HepG2 (cell line): Measurements from ENCODE around the gene RBP5. TPM values are rescaled to one million over a fixed set of nuclear protein-coding genes. Genes with fewer than 3 reads are reported as not detected.

Experiments
- HNF4A ChIP-seq: sonication (generic); formaldehyde crosslinking; IDR thresholded peaks from 2 replicates; pipeline ENCODE4 v1.4.0; 2020; ENCODE audit warnings: missing genetic modification reagents
- HNRNPUL1 ChIP-seq: fragments of 200-400 bp; formaldehyde crosslinking; IDR thresholded peaks from 2 replicates; pipeline ENCODE4 v1.6.1; 2017; ENCODE audit warnings: low read depth, mild to moderate bottlenecking, low read length, moderate library complexity
- JUNB ChIP-seq: sonication (generic); formaldehyde crosslinking; IDR thresholded peaks from 2 replicates; pipeline ENCODE4 v1.8.0; 2022; ENCODE audit warnings: missing genetic modification reagents, mild to moderate bottlenecking, borderline replicate concordance
- MAZ ChIP-seq, 2 experiments: sonication (generic) in 1 of 2; formaldehyde crosslinking in 1 of 2; IDR thresholded peaks; 2 replicates each; pipeline versions ENCODE4 v1.5.0 to v1.6.1; 2012 to 2020; ENCODE audit warnings: low read depth in 2 of 2, mild to moderate bottlenecking in 2 of 2, borderline replicate concordance in 1 of 2, improper control_type of control experiment in 1 of 2, low read length in 1 of 2, missing genetic modification reagents in 1 of 2, moderate library complexity in 1 of 2
- RARG ChIP-seq: sonication (generic); formaldehyde crosslinking; IDR thresholded peaks from 2 replicates; pipeline ENCODE4 v1.4.0; 2020; ENCODE audit warnings: low read depth, mild to moderate bottlenecking, missing genetic modification reagents
- REPIN1 ChIP-seq: sonication (generic); formaldehyde crosslinking; IDR thresholded peaks from 2 replicates; pipeline ENCODE4 v1.8.0; 2022; ENCODE audit warnings: missing genetic modification reagents, low read depth, mild to moderate bottlenecking, borderline replicate concordance
- RXRB ChIP-seq: IDR thresholded peaks from 2 replicates; pipeline ENCODE4 v1.6.1; 2016; ENCODE audit warnings: borderline replicate concordance, missing genetic modification reagents, missing compliant biosample characterization
- SP5 ChIP-seq: IDR thresholded peaks from 2 replicates; pipeline ENCODE4 v1.6.1; 2016; ENCODE audit warnings: low read depth, borderline replicate concordance
- STAG1 ChIP-seq: sonication (generic); formaldehyde crosslinking; IDR thresholded peaks from 2 replicates; pipeline ENCODE4 v1.4.0; 2020; ENCODE audit warnings: missing genetic modification reagents
- ZBTB7B ChIP-seq: sonication (generic); formaldehyde crosslinking; IDR thresholded peaks from 2 replicates; pipeline ENCODE4 v1.4.0; 2020; ENCODE audit warnings: missing genetic modification reagents
- ZNF510 ChIP-seq: sonication (generic); formaldehyde crosslinking; IDR thresholded peaks from 2 replicates; pipeline ENCODE4 v1.4.0; 2020; ENCODE audit warnings: low read depth, mild to moderate bottlenecking, missing genetic modification reagents
- ZNF614 ChIP-seq: IDR thresholded peaks from 2 replicates; pipeline ENCODE4 v1.6.1; 2018; ENCODE audit warnings: missing biosample characterization, missing genetic modification reagents, inconsistent platforms, borderline replicate concordance
- ZNF660 ChIP-seq: sonication (generic); formaldehyde crosslinking; IDR thresholded peaks from 2 replicates; pipeline ENCODE4 v1.5.1; 2020; ENCODE audit warnings: mild to moderate bottlenecking, low read depth, missing genetic modification reagents, borderline replicate concordance
- polyA plus RNA-seq, 8 experiments: library from polyadenylated mRNA; depleted of rRNA in 3 of 8; stranded (reverse) in 7 of 8; unstranded in 1 of 8; fragments of >200 nt; fragmentation: Illumina TruSeq in 4 of 8; extraction: Trizol in 4 of 8; gene quantifications; 2 replicates each; pipeline versions ENCODE4 v1.2.1 to v1.2.3, GENCODE V29; 2011 to 2016; ENCODE audit warnings: low read depth in 4 of 8, missing spikeins in 1 of 8, mixed read lengths in 1 of 8; ENCODE audit not compliant: insufficient read depth in 1 of 8
- total RNA-seq, 5 experiments: library from RNA; depleted of rRNA; stranded (reverse); fragments of >200 nt; fragmentation: Illumina TruSeq; extraction: Trizol; gene quantifications; 2 replicates each; pipeline ENCODE4 v1.2.3, GENCODE V29; 2016; ENCODE audit warnings: low read depth in 1 of 5
- TF ChIP-seq, protein P1 (sequence below): sonication (generic); formaldehyde crosslinking; IDR thresholded peaks from 2 replicates; pipeline ENCODE4 v1.4.0; 2020; ENCODE audit warnings: missing genetic modification reagents
- TF ChIP-seq, protein P2 (sequence below): sonication (generic); formaldehyde crosslinking; IDR thresholded peaks from 2 replicates; pipeline ENCODE4 v1.9.0; 2021; ENCODE audit warnings: missing genetic modification reagents, borderline replicate concordance
- TF ChIP-seq, protein P3 (sequence below): sonication (generic); formaldehyde crosslinking; IDR thresholded peaks from 2 replicates; pipeline ENCODE4 v1.9.0; 2021; ENCODE audit warnings: mild to moderate bottlenecking, missing genetic modification reagents

The RBP5 gene
- total and polyA plus RNA-seq, 2 of the 13 experiments (the other 11 are each of a cell fraction or from before 2014, with no cell fraction given) = 13.8 to 19.8 TPM

DNA sequence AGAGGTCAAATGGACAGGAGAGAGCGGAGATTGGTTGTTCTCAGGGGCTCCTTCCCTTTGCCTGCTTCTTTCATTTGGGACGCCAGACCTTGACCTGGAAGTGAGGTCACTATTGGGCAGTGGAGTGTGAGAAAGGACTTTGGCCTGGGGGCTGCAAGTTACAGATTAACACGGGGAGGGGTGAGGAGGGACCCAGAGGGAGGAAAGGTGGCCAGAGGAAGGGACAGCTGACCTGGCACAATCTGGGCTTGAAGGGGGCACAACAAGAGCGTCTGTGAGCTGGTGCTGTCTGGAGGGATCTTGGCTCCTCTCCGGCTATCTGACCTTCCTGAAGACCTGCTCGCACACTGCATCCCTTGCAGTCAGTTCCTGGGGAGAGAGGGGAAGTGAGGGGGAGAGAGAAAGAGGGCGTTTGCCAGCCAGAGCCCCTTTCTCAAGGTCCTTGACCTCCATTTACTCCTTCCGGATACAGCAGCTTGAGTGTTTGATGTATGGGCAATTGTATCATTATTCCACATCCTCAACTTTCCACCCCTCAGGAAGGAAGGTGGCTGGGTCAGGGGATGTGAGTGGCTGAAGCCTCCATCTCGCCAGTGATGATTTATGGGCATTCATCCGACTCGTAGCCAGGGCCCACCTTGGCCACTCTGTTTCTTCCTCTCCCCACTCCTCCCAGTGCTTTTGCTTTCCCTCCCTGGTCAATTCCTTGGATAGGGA lies 4.7 kb downstream of the RBP5 start (continued):
- TF ChIP-seq, protein P1, sequence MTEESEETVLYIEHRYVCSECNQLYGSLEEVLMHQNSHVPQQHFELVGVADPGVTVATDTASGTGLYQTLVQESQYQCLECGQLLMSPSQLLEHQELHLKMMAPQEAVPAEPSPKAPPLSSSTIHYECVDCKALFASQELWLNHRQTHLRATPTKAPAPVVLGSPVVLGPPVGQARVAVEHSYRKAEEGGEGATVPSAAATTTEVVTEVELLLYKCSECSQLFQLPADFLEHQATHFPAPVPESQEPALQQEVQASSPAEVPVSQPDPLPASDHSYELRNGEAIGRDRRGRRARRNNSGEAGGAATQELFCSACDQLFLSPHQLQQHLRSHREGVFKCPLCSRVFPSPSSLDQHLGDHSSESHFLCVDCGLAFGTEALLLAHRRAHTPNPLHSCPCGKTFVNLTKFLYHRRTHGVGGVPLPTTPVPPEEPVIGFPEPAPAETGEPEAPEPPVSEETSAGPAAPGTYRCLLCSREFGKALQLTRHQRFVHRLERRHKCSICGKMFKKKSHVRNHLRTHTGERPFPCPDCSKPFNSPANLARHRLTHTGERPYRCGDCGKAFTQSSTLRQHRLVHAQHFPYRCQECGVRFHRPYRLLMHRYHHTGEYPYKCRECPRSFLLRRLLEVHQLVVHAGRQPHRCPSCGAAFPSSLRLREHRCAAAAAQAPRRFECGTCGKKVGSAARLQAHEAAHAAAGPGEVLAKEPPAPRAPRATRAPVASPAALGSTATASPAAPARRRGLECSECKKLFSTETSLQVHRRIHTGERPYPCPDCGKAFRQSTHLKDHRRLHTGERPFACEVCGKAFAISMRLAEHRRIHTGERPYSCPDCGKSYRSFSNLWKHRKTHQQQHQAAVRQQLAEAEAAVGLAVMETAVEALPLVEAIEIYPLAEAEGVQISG = peak; percentile 63; the same call in 1 of the 2 replicates
- no peak for TF ChIP-seq JUNB
- TF ChIP-seq ZNF614 (CRISPR knock-in tag) = 0 out of 2 replicates have a peak, but pooled peaks have one; percentile 37
- no peak for TF ChIP-seq STAG1 (CRISPR knock-in tag)
- TF ChIP-seq HNRNPUL1 = peak; percentile 86
- TF ChIP-seq, protein P2, sequence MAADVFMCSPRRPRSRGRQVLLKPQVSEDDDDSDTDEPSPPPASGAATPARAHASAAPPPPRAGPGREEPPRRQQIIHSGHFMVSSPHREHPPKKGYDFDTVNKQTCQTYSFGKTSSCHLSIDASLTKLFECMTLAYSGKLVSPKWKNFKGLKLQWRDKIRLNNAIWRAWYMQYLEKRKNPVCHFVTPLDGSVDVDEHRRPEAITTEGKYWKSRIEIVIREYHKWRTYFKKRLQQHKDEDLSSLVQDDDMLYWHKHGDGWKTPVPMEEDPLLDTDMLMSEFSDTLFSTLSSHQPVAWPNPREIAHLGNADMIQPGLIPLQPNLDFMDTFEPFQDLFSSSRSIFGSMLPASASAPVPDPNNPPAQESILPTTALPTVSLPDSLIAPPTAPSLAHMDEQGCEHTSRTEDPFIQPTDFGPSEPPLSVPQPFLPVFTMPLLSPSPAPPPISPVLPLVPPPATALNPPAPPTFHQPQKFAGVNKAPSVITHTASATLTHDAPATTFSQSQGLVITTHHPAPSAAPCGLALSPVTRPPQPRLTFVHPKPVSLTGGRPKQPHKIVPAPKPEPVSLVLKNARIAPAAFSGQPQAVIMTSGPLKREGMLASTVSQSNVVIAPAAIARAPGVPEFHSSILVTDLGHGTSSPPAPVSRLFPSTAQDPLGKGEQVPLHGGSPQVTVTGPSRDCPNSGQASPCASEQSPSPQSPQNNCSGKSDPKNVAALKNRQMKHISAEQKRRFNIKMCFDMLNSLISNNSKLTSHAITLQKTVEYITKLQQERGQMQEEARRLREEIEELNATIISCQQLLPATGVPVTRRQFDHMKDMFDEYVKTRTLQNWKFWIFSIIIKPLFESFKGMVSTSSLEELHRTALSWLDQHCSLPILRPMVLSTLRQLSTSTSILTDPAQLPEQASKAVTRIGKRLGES (CRISPR knock-in tag) = no peak
- TF ChIP-seq REPIN1 = no peak
- peak; percentile 85 for TF ChIP-seq MAZ (IDR thresholded peaks at IDR 0.05; ENCODE audit: borderline replicate concordance, low read depth, low read length)
- TF ChIP-seq MAZ (CRISPR knock-in tag; IDR thresholded peaks at IDR 0.05; ENCODE audit: low read depth) = 0 out of 2 replicates have a peak, but pooled peaks have one; percentile 11
- TF ChIP-seq RARG (CRISPR knock-in tag) = no peak
- TF ChIP-seq ZNF660 (CRISPR knock-in tag) = no peak
- peak; percentile 98 for TF ChIP-seq RXRB
- TF ChIP-seq ZBTB7B = peak; percentile 92
- TF ChIP-seq ZNF510 (CRISPR knock-in tag) = no peak
- TF ChIP-seq, protein P3, sequence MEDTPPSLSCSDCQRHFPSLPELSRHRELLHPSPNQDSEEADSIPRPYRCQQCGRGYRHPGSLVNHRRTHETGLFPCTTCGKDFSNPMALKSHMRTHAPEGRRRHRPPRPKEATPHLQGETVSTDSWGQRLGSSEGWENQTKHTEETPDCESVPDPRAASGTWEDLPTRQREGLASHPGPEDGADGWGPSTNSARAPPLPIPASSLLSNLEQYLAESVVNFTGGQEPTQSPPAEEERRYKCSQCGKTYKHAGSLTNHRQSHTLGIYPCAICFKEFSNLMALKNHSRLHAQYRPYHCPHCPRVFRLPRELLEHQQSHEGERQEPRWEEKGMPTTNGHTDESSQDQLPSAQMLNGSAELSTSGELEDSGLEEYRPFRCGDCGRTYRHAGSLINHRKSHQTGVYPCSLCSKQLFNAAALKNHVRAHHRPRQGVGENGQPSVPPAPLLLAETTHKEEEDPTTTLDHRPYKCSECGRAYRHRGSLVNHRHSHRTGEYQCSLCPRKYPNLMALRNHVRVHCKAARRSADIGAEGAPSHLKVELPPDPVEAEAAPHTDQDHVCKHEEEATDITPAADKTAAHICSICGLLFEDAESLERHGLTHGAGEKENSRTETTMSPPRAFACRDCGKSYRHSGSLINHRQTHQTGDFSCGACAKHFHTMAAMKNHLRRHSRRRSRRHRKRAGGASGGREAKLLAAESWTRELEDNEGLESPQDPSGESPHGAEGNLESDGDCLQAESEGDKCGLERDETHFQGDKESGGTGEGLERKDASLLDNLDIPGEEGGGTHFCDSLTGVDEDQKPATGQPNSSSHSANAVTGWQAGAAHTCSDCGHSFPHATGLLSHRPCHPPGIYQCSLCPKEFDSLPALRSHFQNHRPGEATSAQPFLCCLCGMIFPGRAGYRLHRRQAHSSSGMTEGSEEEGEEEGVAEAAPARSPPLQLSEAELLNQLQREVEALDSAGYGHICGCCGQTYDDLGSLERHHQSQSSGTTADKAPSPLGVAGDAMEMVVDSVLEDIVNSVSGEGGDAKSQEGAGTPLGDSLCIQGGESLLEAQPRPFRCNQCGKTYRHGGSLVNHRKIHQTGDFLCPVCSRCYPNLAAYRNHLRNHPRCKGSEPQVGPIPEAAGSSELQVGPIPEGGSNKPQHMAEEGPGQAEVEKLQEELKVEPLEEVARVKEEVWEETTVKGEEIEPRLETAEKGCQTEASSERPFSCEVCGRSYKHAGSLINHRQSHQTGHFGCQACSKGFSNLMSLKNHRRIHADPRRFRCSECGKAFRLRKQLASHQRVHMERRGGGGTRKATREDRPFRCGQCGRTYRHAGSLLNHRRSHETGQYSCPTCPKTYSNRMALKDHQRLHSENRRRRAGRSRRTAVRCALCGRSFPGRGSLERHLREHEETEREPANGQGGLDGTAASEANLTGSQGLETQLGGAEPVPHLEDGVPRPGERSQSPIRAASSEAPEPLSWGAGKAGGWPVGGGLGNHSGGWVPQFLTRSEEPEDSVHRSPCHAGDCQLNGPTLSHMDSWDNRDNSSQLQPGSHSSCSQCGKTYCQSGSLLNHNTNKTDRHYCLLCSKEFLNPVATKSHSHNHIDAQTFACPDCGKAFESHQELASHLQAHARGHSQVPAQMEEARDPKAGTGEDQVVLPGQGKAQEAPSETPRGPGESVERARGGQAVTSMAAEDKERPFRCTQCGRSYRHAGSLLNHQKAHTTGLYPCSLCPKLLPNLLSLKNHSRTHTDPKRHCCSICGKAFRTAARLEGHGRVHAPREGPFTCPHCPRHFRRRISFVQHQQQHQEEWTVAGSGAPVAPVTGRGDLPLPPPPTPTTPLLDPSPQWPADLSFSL = no peak
- TF ChIP-seq SP5 (CRISPR knock-in tag) = peak; percentile 73
- TF ChIP-seq HNF4A (CRISPR knock-in tag) = peak; percentile 96
